Hematopoietic multipotent progenitor cell treated with erythropoietin and hydrocortisone succinate and interleukin-3 and kit ligand, for 6 days (in vitro differentiated cells): ENCODE measurements around the gene XNDC1N.

Source experiments
- DNase-seq: peaks from one replicate; pipeline ENCODE4 v3.0.0-alpha.2; 2015

Gene XNDC1N

GRCh38 chr11:71927820-71928736, at the start of gene XNDC1N:
XNDC1N (minus strand) TSS chr11:71928594; CDS start chr11:71923353, 5,241 bp downstream.
- DNase-seq = peak; percentile 96

DNA sequence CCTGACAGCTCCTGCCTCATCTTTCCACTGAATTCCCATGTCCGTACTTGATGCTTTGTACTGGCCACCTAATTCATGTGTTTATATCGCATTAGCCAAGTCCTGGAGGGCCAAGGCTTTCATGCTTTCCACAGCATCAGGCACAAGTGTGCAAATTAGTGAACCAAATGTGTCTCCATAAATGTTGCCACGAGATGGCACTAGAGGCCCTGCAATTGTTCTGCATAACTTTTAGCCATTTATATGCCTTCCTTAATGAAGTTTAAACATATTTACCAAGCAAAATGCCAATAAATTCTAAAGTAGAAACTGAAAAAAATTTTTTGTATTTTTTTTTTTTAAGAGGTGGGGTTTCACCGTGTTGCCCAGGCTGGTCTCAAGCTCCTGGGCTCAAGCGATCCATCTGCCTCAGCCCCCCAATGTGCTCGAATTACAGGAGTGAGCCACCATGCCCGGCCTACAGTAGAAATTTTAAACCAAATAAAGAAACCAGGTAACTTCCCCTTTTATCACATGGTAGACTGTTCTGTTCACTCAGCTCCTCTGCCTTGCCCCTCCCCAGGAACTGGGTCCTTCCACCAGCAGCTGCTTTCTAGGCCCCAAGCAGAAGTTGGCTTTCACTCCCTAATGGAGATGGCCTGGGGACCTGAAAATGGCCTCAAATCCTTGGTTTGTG, 49.5 kb upstream of the XNDC1N start:
- DNase-seq = peak; percentile 83

GRCh38 chr11:71977090-71977489, 48.7 kb upstream of the XNDC1N start:
- no peak for DNase-seq

GRCh38 chr11:71976551-71976950, 48.2 kb upstream of the XNDC1N start:
- no peak for DNase-seq

- DNase-seq = no peak
Measured at GRCh38 chr11:71971680-71972079, 43.3 kb upstream of the XNDC1N start.

- DNase-seq = no peak
Measured at GRCh38 chr11:71964641-71965040, 36.2 kb upstream of the XNDC1N start.

- no peak for DNase-seq
Measured at GRCh38 chr11:71963468-71963867, 35.1 kb upstream of the XNDC1N start.

DNA sequence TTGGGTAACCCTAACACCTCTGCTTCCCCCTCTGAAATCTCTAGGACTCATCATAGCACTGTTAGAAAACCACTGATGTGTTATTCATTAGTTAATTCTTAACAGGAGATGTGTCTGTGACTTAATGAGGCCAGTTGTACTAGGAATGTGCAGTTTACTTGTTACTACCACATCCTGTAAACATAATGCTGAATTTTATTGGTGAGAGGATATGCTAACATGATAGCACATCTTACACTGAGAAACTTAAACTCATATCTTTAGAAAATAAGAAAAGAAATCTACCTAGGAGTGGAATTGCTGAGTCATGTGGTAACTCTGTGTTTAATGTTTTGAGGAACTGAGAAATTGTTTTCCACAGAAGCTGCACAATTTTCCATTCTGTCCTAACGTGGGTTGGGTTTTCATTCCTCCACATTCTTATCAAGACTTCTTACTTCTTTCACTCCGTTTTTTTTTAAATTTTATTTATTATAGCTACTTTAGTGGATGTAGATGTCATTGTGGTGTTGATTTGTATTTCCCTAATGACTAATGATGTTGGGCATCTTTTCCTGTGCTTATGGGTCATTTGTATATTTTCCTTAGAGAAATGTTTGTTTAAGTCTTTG, 34.1 kb upstream of the XNDC1N start:
- DNase-seq = peak; percentile 49

- DNase-seq = no peak
Measured at GRCh38 chr11:71955898-71956456, 27.6 kb upstream of the XNDC1N start.

DNA sequence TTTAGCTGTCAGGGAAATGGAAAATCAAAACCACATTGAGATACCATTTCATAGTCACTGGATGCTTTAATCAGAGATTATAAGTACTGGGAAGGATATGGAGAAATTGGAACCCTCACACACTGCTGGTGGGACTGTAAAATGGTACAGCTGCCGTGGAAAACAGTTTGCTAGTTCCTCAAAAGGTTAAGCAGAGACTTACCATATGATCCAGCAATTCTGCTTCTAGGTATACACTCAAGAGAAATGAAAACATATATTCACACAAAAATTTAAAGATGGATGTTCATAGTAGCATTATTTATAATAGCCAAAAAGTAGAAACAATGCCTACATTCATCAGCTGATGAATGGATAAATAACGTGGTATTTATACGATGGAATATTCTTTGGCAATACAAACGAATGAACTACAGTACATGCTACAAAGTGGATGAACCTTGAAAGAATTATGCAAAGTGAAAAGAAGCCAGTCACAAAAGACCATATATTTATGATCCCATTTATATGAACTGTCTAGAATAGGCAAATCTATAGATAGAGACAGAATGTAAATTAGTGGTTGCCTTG, 23.4 kb upstream of the XNDC1N start:
- no peak for DNase-seq

DNA sequence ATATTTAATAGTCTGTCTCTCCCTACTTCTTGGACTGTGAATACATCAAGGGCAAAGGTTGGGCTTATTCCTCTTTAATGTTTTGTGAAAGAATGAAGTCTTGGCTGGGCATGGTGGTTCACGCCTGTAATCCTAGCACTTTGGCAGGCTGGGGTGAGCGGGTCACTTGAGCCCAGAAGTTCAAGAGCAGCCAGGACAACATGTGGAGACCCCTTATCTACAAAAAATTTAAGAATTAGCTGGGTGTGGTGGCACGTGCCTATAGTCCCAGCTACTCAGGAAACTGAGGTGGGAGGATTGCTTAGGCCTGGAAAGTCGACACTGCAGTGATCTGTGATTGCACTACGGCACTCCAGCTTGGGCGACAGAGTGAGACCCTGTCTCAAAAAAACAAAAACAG, 20.6 kb upstream of the XNDC1N start:
- DNase-seq = no peak

GRCh38 chr11:71948314-71949027, 20.1 kb upstream of the XNDC1N start:
- peak; percentile 95 for DNase-seq

DNA sequence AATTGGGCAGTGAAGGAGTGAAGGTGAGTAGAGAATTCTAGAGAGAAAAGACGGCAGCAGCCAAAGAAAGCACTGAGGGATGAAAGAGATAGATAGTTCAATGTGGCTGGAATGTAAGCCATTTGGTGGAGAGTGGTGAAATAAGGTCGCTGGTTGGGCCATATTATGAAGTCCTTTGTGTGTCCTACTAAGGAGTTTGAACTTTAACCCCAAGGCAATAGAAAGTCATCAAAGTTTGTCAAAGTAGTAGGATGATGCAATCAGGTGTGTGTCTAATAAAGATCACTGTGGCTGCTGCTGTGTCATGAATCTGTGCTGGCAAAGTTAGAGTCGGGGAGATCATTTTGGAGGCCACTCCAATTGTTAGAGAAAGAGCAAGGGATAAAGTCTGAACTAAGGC, 19.1 kb upstream of the XNDC1N start:
- DNase-seq = no peak

DNA sequence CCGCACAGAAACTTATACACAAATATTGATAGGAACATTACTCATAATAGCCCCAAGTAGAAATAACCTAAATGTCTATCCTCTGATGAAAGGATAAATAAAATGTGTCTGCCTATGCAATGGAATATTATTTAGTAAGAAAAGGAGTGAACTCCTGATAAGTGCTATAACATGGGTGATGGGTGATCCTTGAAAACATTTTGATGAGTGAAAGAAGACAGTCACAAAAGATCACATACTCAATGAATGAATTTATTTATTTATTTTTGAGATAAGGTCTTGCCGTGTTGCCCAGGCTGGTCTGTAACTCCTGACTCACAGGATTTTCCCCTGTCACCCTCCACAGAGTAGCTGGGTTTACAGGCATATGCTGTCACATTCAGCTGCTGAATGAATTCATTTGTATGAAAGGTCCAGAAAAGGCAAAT, 17.8 kb upstream of the XNDC1N start:
- DNase-seq = peak; percentile 25

DNA sequence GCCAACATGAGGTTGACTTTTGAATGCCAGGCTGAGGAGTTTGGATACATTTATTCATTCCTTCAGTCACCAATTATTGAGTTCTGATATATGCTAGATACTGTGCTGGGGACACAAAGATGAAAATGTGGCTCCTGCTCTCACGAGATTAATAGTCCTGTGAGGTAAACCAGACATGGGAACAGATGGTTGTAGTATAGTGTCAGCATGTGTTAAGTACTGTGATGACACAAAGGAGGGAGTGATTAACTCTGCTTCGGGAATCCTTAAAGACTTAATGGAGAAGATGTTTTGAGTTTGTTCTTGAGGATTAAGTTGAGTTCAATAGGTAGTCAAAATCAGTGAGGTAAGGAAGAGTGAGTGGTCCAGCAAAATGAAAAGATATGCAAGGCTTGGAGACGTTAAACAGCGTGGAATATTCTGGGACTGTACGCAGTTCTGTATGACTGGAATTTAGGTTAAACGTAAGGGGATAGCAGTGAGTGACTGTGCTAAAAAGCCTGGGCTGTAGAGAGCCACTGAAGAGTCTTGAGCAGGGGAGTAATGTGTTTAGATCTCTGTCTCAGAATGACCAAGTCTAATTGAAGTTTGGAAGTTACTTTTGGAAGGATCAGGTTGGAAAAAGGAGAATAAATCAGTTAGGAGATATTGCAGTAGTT, 12.3 kb upstream of the XNDC1N start:
- no peak for DNase-seq

DNA sequence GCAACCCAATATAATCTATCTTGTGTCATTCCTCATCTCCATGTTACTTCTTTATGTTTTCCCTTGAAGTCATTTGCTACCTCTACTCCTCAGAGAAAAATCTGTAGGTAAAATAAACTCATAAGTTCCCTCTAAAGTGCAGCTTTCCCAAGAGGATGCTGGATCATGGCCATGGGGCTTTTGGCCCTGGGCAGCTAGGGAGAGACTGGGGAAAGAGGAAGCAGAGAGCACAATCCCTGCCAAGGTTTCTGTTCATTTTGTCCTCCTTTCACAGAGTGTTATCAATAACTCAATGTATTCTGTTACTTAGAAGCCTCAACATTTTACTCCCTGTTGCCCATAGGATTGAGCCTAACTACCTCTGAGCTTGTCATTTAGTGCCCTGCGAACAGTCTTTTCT, 9.4 kb upstream of the XNDC1N start:
- DNase-seq = no peak

- DNase-seq = no peak
Measured at GRCh38 chr11:71936825-71937224, 8.4 kb upstream of the XNDC1N start.

DNA sequence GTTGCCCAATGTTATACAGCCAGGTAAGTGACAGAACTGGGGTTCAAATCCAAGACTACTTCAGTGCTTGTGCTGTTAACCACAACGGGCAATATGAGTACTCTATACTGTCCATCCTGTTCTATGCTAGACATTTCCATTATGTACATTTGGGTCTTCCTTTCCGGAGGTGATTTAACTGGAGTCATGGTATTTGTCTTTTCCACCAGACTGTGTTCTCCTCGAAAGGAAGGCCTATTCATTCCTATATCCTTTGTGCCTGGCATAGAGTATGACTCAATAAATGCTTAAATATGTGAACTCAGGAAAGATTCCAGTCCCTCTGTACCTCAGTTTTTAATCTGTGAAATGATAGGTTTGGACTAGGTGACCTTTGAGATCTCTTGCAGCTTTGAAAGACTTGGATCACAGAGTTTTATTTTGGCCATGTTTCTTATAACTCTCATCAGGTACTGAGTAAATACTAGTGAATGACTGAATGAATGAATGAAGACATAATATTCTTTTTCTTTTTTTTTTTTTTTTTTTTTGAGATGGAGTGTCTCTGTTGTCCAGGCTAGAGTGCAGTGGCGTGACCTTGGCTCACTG, 7.0 kb upstream of the XNDC1N start:
- DNase-seq = no peak

- peak; percentile 49 for DNase-seq
Measured at GRCh38 chr11:71934213-71934612, 5.8 kb upstream of the XNDC1N start.

GRCh38 chr11:71933141-71933933, 4.9 kb upstream of the XNDC1N start:
- DNase-seq = no peak

GRCh38 chr11:71931245-71931602, 2.8 kb upstream of the XNDC1N start:
- no peak for DNase-seq
